HFF-Myc (cell line): ENCODE results near the gene MSH5.
A peak's percentile ranks its signal among the peaks of the same experiment; 100 is the strongest.
"Not testable (repeated sequence)": the region's sequence is repeated elsewhere in the genome, so short reads cannot be mapped to it uniquely, and the experiment has no call there.

Source experiments
- DNase-seq: peaks from one replicate; pipeline ENCODE4 v3.0.0-alpha.2; 2011; ENCODE audit warnings: low read depth; ENCODE audit errors: extremely low read depth
- H3K4me3 ChIP-seq: replicated peaks from 2 replicates; pipeline ENCODE4 v1.5.1; 2011; ENCODE audit warnings: low read depth, mild to moderate bottlenecking, control low read depth, low read length
- TF ChIP-seq, protein P1 (sequence below): IDR thresholded peaks from 2 replicates; pipeline ENCODE4 v1.5.1; 2012; ENCODE audit warnings: mild to moderate bottlenecking, low read depth, low read length, control low read depth; ENCODE audit errors: missing control alignments

MSH5 gene

DNA sequence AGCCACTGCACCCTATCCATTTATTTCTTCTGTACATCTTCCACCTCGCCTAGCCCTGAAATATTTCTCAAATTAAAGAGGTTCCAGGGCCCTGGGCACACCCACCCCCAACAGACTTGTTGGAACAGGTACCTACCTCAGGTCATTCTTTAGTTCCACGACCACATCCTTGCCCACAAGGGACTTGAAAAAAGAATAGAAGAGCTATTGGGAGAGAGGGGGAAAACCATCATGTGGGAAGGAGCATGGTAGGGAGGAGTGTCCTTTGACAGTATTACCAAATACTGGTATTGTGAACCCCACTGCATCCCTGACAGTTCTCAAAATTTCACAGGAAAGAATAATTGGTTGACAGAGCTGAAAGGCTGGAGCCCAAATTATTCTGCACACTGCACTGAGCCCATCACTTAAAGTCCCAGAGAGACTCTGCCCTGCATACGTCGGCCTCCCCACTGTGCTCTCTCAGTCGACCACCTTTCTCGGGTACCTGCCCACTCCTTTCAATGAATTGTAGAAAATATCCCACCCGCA, 66.2 kb downstream of the MSH5 start:
- DNase-seq: no peak
- H3K4me3 ChIP-seq: peak overlapping the region; percentile 94
- TF ChIP-seq, protein P1, sequence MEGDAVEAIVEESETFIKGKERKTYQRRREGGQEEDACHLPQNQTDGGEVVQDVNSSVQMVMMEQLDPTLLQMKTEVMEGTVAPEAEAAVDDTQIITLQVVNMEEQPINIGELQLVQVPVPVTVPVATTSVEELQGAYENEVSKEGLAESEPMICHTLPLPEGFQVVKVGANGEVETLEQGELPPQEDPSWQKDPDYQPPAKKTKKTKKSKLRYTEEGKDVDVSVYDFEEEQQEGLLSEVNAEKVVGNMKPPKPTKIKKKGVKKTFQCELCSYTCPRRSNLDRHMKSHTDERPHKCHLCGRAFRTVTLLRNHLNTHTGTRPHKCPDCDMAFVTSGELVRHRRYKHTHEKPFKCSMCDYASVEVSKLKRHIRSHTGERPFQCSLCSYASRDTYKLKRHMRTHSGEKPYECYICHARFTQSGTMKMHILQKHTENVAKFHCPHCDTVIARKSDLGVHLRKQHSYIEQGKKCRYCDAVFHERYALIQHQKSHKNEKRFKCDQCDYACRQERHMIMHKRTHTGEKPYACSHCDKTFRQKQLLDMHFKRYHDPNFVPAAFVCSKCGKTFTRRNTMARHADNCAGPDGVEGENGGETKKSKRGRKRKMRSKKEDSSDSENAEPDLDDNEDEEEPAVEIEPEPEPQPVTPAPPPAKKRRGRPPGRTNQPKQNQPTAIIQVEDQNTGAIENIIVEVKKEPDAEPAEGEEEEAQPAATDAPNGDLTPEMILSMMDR: no peak

DNA sequence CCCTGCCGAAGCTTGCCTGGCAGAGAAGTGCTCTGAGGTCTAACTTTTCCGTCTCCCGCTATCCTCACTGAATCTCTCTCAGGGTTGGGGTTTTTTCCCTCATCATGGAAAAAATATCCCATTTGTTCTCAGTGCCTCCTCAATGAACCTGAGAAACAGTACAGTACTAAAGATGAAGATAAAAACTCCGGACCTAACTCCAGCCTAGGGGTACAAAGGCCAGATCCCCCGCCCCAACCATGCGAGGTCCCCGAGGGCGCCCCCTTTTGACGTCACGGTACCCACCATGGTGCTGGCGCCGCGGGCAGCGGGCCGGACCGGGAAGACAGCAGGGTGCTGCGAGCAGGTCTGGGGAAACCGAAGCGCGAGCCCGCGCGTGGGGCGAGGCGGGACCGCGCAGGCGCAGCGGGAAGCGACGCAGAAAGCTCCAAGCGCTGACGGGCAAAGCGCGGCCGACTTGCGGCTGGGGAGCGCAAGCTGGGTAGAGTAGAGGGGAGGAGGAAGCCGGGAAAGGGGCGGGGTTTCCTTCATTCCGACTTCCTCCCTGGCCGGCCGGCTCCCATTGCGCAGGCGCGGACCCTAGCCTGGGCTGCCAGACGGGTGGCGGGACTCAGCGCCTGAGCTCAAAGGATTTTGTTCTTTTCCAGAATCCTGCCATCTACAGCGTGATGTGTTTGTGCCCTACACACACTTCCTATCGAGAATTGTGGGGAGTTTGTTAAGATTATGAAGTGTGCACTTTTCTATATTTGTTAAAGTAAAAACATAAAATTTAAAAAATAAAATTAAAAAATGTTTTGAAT, 66.9 kb downstream of the MSH5 start, which contains the start of gene LSM2:
Gene LSM2 (minus strand): TSS at position 497 of the 803 bp plus-strand sequence. CDS start 209 bp downstream, at position 288.
- peak within 1 kb of the TSS; percentile 94 for H3K4me3 ChIP-seq
- TF ChIP-seq, protein P1: peak; percentile 35
- DNase-seq: peak; percentile 87

DNA sequence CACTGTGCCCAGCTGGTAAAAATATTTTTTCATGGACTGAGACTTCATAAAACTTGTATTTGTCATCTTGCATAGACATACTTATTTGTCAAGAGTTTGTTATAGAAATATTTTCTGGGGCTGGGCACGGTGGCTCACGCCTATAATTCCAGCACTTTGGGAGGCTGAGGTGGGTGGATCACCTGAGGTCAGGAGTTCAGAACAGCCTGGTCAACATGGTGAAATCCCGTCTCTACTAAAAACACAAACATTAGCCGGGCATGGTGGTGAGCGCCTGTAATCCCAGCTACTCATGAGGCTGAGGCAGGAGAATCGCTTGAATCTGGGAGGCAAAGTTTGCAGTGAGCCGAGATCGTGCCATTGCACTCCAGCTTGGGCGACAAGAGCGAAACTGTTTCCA, 68.8 kb downstream of the MSH5 start:
- not testable (repeated sequence) for DNase-seq, H3K4me3 ChIP-seq

DNA sequence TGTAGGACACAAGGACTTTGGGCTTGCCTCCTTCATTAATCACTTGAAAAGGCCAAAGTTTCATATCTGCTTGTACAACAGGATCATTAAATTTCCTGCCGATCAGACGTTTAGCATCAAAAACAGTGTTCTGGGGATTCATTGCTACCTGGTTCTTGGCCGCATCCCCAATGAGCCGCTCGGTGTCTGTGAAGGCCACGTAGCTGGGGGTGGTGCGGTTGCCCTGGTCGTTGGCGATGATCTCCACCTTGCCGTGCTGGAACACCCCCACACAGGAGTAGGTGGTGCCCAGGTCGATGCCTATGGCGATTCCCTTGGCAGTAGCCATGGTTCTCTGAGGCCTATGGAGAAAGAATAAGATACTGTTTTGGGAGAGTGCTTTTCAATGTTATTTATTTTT, 71.8 kb downstream of the MSH5 start:
- TF ChIP-seq, protein P1: no peak
- H3K4me3 ChIP-seq: no peak overlapping the region

More for the DNA sequence above, 71.8 kb downstream of the MSH5 start:
- DNase-seq: no peak
